KG1 (cell line): ENCODE results near the gene TRAF3IP1.
A peak's percentile ranks its signal among the peaks of the same experiment; 100 is the strongest.

Source experiments
- DNase-seq: peaks from one replicate; lab custom pipeline; 2025; lab: John Stamatoyannopoulos, UW

The TRAF3IP1 gene

GRCh38 chr2:238287737-238288649 is 32.3 kb upstream of the TRAF3IP1 start, which contains the start of gene PER2:
Gene PER2 (minus strand): TSS chr2:238288610. CDS start chr2:238277936, 10,674 bp downstream.
- peak; percentile 29 for DNase-seq

GRCh38 chr2:238288650-238289573 is 31.4 kb upstream of the TRAF3IP1 start:
- peak; percentile 98 for DNase-seq

- DNase-seq = no peak
These were observed 30.7 kb upstream of the TRAF3IP1 start for GRCh38 chr2:238289574-238289973.

- DNase-seq = no peak
These were observed 30.2 kb upstream of the TRAF3IP1 start for GRCh38 chr2:238290091-238290509.

GRCh38 chr2:238290715-238291549 is 29.4 kb upstream of the TRAF3IP1 start:
- no peak for DNase-seq

GRCh38 chr2:238291550-238292281 is 28.6 kb upstream of the TRAF3IP1 start:
- DNase-seq = no peak

- no peak for DNase-seq
These were observed 26.3 kb upstream of the TRAF3IP1 start for GRCh38 chr2:238294046-238294392.

GRCh38 chr2:238294393-238295143 is 25.8 kb upstream of the TRAF3IP1 start:
- DNase-seq = no peak

- no peak for DNase-seq
These were observed 24.9 kb upstream of the TRAF3IP1 start for GRCh38 chr2:238295144-238296112.

GRCh38 chr2:238296638-238297457 is 23.5 kb upstream of the TRAF3IP1 start:
- no peak for DNase-seq

GRCh38 chr2:238299803-238300202 is 20.5 kb upstream of the TRAF3IP1 start:
- no peak for DNase-seq

GRCh38 chr2:238302087-238302486 is 18.2 kb upstream of the TRAF3IP1 start:
- DNase-seq = no peak

GRCh38 chr2:238302751-238303150 is 17.6 kb upstream of the TRAF3IP1 start:
- DNase-seq = no peak

GRCh38 chr2:238304116-238304515 is 16.2 kb upstream of the TRAF3IP1 start:
- DNase-seq = no peak

GRCh38 chr2:238305092-238305862 is 15.0 kb upstream of the TRAF3IP1 start:
- DNase-seq = no peak

GRCh38 chr2:238305965-238306671 is 14.2 kb upstream of the TRAF3IP1 start:
- no peak for DNase-seq

GRCh38 chr2:238306672-238306998 is 13.7 kb upstream of the TRAF3IP1 start:
- DNase-seq = no peak
